GM23338 (cell line): ENCODE data around the gene HIVEP3. TPM values are rescaled to one million over a fixed set of nuclear protein-coding genes. Genes with fewer than 3 reads are reported as not detected.

ENCODE experiments used
- ATAC-seq: fragments of 200-7000 bp; cut with Tn5 transposase; 3 replicates; pipeline ENCODE4 v1.9.1; 2020
- DNase-seq: peaks from one replicate; pipeline ENCODE4 v3.0.0-alpha.2; 2015; ENCODE audit warnings: low spot score
- H2AFZ ChIP-seq: fragments of 200-600 bp; sonication (generic); 2 replicates; pipeline ENCODE4 v1.8.0; 2016; ENCODE audit warnings: antibody characterized with exemption, mild to moderate bottlenecking, moderate library complexity
- H3F3A ChIP-seq: fragments of 200-600 bp; sonication (generic); replicated peaks from 2 replicates; pipeline ENCODE4 v1.8.0; 2017; ENCODE audit warnings: antibody characterized with exemption, mixed run types, low read depth
- H3K27ac ChIP-seq: fragments of 200-600 bp; sonication (generic); 2 replicates; pipeline ENCODE4 v1.6.1; 2016; ENCODE audit warnings: low read depth
- H3K27me3 ChIP-seq: fragments of 200-600 bp; sonication (generic); 2 replicates; pipeline ENCODE4 v1.8.0; 2016; ENCODE audit warnings: mild to moderate bottlenecking, mixed run types, moderate library complexity; ENCODE audit not compliant: insufficient read depth
- H3K36me3 ChIP-seq: fragments of 200-600 bp; sonication (generic); 2 replicates; pipeline ENCODE4 v1.8.0; 2016; ENCODE audit warnings: mild to moderate bottlenecking; ENCODE audit not compliant: insufficient read depth
- H3K4me1 ChIP-seq: fragments of 200-600 bp; sonication (generic); 2 replicates; pipeline ENCODE4 v1.8.0; 2016; ENCODE audit warnings: mild to moderate bottlenecking, moderate library complexity; ENCODE audit not compliant: insufficient read depth
- H3K4me2 ChIP-seq: fragments of 200-600 bp; sonication (generic); 2 replicates; pipeline ENCODE4 v1.7.1; 2017; ENCODE audit warnings: mixed run types
- H3K4me3 ChIP-seq: fragments of 200-600 bp; sonication (generic); 2 replicates; pipeline ENCODE4 v1.6.1; 2016; ENCODE audit warnings: mixed run types
- H3K79me2 ChIP-seq: fragments of 200-600 bp; sonication (generic); replicated peaks from 2 replicates; pipeline ENCODE4 v1.8.0; 2017; ENCODE audit warnings: mild to moderate bottlenecking; ENCODE audit not compliant: insufficient read depth
- H3K9me2 ChIP-seq: fragments of 200-600 bp; sonication (generic); 2 replicates; pipeline ENCODE4 v1.8.0; 2017; ENCODE audit not compliant: insufficient read depth
- H4K20me1 ChIP-seq: fragments of 200-600 bp; sonication (generic); replicated peaks from 2 replicates; pipeline ENCODE4 v1.8.0; 2017; ENCODE audit warnings: mild to moderate bottlenecking; ENCODE audit not compliant: insufficient read depth
- H3K27ac Mint-ChIP-seq: 2 replicates; pipeline ENCODE4 v1.8.0; 2020; ENCODE audit warnings: inconsistent platforms, mild to moderate bottlenecking, moderate library complexity, mixed read lengths
- H3K27me3 Mint-ChIP-seq: 3 replicates; pipeline ENCODE4 v1.8.0; 2022; ENCODE audit warnings: low read depth, mild to moderate bottlenecking, moderate library complexity, mixed read lengths, inconsistent platforms; ENCODE audit not compliant: insufficient read depth, poor library complexity
- H3K36me3 Mint-ChIP-seq: 3 replicates; pipeline ENCODE4 v1.8.0; 2021; ENCODE audit warnings: low read depth, mild to moderate bottlenecking, inconsistent platforms, moderate library complexity, mixed read lengths
- H3K4me1 Mint-ChIP-seq: 3 replicates; pipeline ENCODE4 v1.8.0; 2020; ENCODE audit warnings: mild to moderate bottlenecking, inconsistent platforms, mixed read lengths
- H3K4me3 Mint-ChIP-seq: 3 replicates; pipeline ENCODE4 v1.8.0; 2021; ENCODE audit warnings: moderate library complexity, mild to moderate bottlenecking, inconsistent platforms, mixed read lengths
- H3K9me3 Mint-ChIP-seq: 3 replicates; pipeline ENCODE4 v1.8.0; 2020; ENCODE audit warnings: moderate library complexity, mild to moderate bottlenecking, inconsistent platforms, mixed read lengths
- CREB1 ChIP-seq: fragments of 250-450 bp; sonication (Bioruptor Pico); IDR thresholded peaks from 2 replicates; pipeline ENCODE4 v1.5.0; 2020; ENCODE audit warnings: low read depth, mild to moderate bottlenecking, moderate library complexity
- ETS1 ChIP-seq: IDR thresholded peaks from 2 replicates; pipeline ENCODE4 v1.6.1; 2016; ENCODE audit warnings: antibody characterized with exemption
- EZH2 ChIP-seq: fragments of 200-600 bp; sonication (generic); IDR thresholded peaks from one replicate; pipeline ENCODE4 v1.8.0; 2017; ENCODE audit warnings: antibody characterized with exemption, mild to moderate bottlenecking, low read depth; ENCODE audit not compliant: unreplicated experiment
- JUNB ChIP-seq: IDR thresholded peaks from one replicate; pipeline ENCODE4 v1.6.1; 2016; ENCODE audit warnings: antibody characterized with exemption; ENCODE audit not compliant: unreplicated experiment
- REST ChIP-seq: IDR thresholded peaks from one replicate; pipeline ENCODE4 v1.6.1; 2018; ENCODE audit warnings: antibody characterized with exemption; ENCODE audit not compliant: unreplicated experiment
- STAT1 ChIP-seq: IDR thresholded peaks from one replicate; pipeline ENCODE4 v1.6.1; 2016; ENCODE audit warnings: antibody characterized with exemption; ENCODE audit not compliant: unreplicated experiment
- ZNF462 ChIP-seq: fragments of 250-450 bp; sonication (Bioruptor Pico); IDR thresholded peaks from 2 replicates; pipeline ENCODE4 v1.5.0; 2020; ENCODE audit warnings: mild to moderate bottlenecking, moderate library complexity
- polyA plus RNA-seq: library from polyadenylated mRNA; unstranded; fragments of >200 nt; fragmentation: Nextera tagmentation; extraction: Ambion mirVana; gene quantifications from 2 replicates; pipeline ENCODE4 v1.2.1, GENCODE V29; 2016
- total RNA-seq: library from RNA; depleted of rRNA; stranded (reverse); fragments of >200 nt; shearing (Covaris generic); gene quantifications from 2 replicates; pipeline ENCODE4 v1.2.3, GENCODE V29; 2014

The HIVEP3 gene
- total and polyA plus RNA-seq, 2 experiments from 2014 or later = 0.14 to 0.24 TPM

GRCh38 chr1:41719590-41719989 lies 199.1 kb downstream of the HIVEP3 start:
- Histone ChIP-seq H3K4me3 (no peak overlapping the region), H3K36me3 (no peaks in the 10 kb centered on the region), H3K27me3 (no peaks in the 10 kb centered on the region), H3K79me2 (no peaks in the 10 kb centered on the region), H3F3A (no peaks in the 10 kb centered on the region), H4K20me1 (no peaks in the 10 kb centered on the region), H3K4me2 (no peak overlapping the region), H3K4me1 (no peaks in the 10 kb centered on the region), H3K9me2 (0 out of 2 replicates have a peak, but pooled peaks cover 6% of the 10 kb centered on the region), H3K27ac (no peak overlapping the region), H2AFZ (no peak overlapping the region)
- Mint-ChIP-seq H3K4me1 (no peaks in the 10 kb centered on the region; the same call in 2 of the 3 replicates), H3K4me3 (no peak overlapping the region), H3K9me3 (no peaks in the 10 kb centered on the region), H3K27me3 (peaks cover 5% of the 10 kb centered on the region), H3K36me3 (no peaks in the 10 kb centered on the region; the same call in 2 of the 3 replicates), H3K27ac (no peak overlapping the region)
- no peak for DNase-seq
- TF ChIP-seq REST (no peak), ETS1 (no peak), EZH2 (no peak)
- no peak for ATAC-seq

- H3K9me2 ChIP-seq = 0 out of 2 replicates have a peak, but pooled peaks cover 6% of the 10 kb centered on the region
- H3K4me1 Mint-ChIP-seq = peaks cover 1% of the 10 kb centered on the region
- H3K27ac ChIP-seq = no peak overlapping the region
- ATAC-seq (no peak), DNase-seq (no peak)
- H3K4me3 ChIP-seq = no peak overlapping the region
- H3K4me2 ChIP-seq = no peak overlapping the region
- no peaks in the 10 kb centered on the region for H3K27me3 ChIP-seq
- H4K20me1 ChIP-seq = no peaks in the 10 kb centered on the region
- peaks cover 5% of the 10 kb centered on the region for H3K27me3 Mint-ChIP-seq
- H2AFZ ChIP-seq = no peak overlapping the region
- H3K36me3 ChIP-seq = no peaks in the 10 kb centered on the region
- H3K79me2 ChIP-seq = no peaks in the 10 kb centered on the region
- H3K4me1 ChIP-seq = no peaks in the 10 kb centered on the region
- no peak overlapping the region for H3K27ac Mint-ChIP-seq
- no peaks in the 10 kb centered on the region; the same call in 2 of the 3 replicates for H3K36me3 Mint-ChIP-seq
- H3K4me3 Mint-ChIP-seq = no peak overlapping the region
- H3K9me3 Mint-ChIP-seq = no peaks in the 10 kb centered on the region
- H3F3A ChIP-seq = no peaks in the 10 kb centered on the region
- TF ChIP-seq ZNF462 (CRISPR knock-in tag) (no peak), REST (no peak), JUNB (no peak), CREB1 (CRISPR knock-in tag) (no peak), STAT1 (no peak)
These were observed 199.6 kb downstream of the HIVEP3 start for GRCh38 chr1:41719128-41719527.
